ENCODE results near the gene NDFIP1.

DNA sequence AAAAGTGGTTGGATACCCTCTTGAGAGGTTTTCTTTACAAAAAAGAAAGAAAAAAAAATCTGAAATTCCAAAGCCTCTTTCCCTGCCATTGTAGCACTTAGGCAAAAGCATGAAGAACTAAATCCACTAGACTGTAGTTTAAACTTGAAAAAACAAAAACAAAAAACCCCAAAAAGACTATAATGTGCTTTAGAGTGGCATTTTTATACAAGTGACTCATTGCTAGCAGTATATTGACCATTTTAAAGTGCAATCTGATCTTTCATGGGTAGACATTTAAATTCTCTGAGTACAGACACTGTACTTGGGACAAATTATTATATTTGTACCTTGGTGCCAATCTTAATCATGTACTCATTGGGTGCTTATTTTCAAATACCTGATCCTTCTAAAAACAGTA lies 50.8 kb downstream of the NDFIP1 start:
- TF ChIP-seq GATA2 (IDR thresholded peaks at IDR 0.05; ENCODE audit: low read depth, low read length): no peak
- TF ChIP-seq GATA3 (IDR thresholded peaks at IDR 0.05; ENCODE audit: low read depth, low read length): no peak
